ENCODE data around the gene CPTP.

CPTP gene

GRCh38 chr1:1292442-1292779 lies 32.2 kb upstream of the CPTP start:
- DNase-seq (ENCODE audit: low spot score), result no peak

- DNase-seq (ENCODE audit: low spot score), result no peak
Observed at GRCh38 chr1:1292851-1293250, 31.8 kb upstream of the CPTP start.

GRCh38 chr1:1293263-1294249 lies 31.0 kb upstream of the CPTP start:
- DNase-seq (ENCODE audit: low spot score), result no peak

GRCh38 chr1:1294250-1294890 lies 30.2 kb upstream of the CPTP start:
- DNase-seq (ENCODE audit: low spot score), result no peak

- DNase-seq (ENCODE audit: low spot score), result no peak
Observed at GRCh38 chr1:1295154-1295923, 29.3 kb upstream of the CPTP start.

DNA sequence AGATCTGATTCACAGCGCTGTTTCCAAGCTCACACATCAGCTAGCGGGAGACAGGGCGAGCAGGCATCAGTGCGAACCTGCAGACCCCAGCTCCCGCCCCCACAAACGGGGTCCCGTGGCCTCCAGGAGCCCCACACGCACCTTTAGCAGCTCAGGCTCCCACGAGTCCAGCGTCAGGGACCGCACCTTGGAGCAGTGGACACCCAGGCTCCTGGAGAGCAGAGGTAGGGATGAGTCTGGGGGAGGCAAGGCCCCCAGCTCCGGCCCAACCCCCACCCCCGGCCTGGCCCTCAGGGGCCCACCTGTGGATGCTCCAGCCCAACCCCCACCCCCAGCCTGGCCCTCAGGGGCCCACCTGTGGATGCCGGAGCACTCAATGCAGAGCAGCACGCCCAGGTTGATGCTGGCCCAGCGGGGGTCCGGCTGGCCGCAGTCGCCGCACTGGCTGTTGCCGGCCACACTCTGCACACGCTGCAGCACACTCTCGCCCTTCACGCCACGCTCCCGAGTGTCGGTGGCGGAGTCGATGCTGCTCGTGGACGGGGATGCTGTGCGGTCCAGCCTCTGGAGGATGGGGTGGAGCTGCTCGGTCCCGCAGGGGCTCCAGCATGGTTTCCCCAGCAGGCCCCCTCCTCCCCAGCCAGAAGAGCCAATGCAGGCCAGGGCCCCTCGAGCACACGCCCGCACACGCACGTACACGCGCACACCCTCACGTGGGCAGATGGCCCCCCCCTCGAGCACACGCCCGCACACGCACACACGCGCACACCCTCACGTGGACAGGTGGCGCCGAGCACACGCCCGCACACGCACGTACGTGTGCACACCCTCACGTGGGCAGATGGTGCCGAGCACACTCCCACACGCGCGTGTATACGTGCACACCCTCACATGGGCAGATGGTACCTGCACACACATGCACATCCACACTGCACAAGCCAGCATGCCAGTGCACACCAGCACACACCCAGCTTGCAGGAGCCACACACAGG lies 28.2 kb upstream of the CPTP start:
- no peak for DNase-seq (ENCODE audit: low spot score)

DNA sequence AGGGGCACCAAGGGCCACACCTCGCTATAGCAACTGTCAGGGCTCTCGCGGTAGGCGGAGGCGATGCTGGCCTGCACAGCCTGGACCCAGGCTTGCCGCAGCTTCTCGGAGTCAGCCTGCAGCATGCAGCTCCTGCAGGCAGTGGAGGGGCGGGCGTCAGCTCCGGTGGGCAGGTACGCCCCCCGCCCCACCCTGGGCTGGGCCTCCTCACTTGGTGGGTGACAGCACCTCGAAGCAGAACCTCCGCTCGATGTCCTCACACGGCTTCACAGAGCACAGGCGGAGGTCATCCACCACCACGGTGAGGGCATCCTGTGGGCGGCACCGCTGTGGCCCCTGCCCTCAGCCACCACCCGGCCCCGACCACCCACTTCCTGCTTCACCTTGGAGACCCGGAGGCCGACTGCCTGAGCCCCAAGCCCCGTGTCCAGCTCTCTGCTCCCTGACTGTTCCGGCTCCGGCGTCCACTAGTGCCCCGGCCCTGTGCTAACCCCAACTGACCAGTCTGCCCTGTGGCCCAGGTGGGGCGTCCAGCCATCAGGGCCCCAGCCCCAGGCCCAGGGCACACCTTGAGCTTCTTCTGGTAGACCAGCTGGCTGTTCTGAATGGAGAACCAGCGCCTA lies 26.7 kb upstream of the CPTP start:
- no peak for DNase-seq (ENCODE audit: low spot score)

- DNase-seq (ENCODE audit: low spot score), result no peak
Observed at GRCh38 chr1:1298861-1299685, 25.5 kb upstream of the CPTP start.

DNA sequence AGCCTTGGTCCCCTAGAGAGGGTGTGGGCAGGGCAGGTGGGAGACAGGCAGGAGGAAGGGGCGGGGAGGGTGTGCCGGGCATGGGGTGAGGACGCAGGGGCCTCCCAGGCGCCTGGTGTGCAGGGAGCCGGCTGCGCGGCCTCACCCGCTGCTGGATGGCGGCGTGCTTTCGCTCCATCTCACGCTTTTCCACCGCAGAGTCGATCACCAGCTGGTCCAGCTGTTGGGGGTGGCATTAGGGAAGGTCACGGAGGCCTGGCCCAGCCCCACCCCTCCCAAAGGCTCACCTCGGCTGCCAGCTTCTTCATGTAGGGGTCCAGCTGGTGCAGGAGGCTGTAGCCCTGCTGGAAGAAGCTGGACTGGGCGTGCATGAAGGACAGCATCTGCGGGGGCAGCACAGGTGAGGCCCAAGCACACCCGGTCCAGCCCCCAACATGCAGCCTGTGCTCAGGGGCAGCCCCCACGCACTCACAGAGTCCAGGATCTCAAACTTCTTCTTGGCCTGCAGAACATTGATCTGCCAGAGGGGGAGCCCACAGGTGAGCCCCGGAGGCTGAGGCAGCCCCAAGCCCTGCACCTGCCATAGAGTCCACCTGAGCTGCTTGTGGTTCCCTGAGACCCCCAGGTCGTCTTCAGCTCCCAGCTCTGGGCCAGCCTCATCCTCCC lies 24.8 kb upstream of the CPTP start:
- DNase-seq (ENCODE audit: low spot score), result no peak

DNA sequence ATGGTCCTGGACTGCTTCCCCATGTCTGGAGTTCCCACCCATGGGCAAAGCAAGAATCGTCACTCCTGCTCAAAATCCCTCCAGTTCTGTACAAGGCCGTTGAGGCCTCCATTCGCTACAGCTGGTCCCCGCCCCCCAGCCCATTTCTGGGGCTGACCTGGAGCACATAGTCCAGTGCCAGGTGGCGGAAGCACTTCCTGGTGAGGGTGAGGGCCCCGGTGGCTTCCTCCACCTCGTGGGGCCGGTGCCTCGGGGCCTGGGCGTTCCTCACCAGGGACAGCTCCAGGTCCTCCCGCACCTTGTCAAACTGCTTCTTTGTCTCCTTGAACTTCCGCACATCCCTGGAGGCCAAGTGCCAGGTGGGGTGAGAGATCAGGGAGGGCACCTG lies 24.3 kb upstream of the CPTP start:
- DNase-seq (ENCODE audit: low spot score), result no peak

DNA sequence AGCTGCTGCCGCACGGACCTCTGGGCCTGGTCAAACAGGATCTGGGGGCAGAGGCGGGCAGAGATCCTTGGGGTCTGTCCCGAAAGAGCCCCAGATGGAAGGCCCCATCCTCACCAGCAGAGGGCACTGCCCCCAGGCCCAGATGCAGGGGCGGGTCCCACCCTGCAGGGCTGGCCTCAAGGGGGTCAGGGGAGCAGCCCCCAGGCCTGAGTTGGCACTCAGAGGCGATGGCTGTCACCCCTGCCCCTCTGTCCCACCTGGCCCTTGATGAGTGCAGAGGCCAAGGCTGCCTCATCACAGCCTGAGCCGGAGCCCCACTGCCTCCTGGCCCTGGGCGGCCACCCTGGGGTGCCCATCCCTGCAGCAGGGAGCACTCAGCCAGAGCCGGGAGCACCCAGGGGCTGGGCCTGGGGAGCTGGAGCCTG lies 22.6 kb upstream of the CPTP start:
- no peak for DNase-seq (ENCODE audit: low spot score)

DNA sequence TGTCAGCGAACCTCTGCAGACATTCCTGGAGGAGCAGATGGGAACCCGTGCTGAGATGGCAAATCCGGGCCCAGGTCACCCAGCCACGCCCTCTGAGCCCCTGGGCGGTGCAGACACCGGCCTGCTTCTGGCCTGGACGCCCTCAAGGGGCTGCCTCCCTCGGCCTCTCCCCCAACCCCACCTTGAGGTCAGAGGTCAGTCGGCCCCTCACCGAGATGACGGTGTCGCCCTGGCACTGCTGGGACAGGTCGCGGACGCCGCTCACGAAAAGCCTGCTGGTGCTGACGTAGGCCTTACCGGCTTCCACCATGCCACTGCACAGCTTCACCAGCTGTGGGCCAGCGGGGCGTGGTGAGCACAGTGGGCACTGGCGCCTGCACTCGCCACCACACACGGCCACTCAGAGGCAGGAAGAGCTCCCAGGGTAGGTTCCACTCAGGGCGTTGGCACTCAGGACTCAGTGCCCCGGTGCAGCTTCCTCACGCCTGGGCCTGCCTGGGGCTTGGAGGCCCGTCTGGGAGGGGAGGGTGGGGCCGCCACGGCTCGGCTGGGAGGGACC lies 21.6 kb upstream of the CPTP start:
- DNase-seq (ENCODE audit: low spot score), result no peak

DNA sequence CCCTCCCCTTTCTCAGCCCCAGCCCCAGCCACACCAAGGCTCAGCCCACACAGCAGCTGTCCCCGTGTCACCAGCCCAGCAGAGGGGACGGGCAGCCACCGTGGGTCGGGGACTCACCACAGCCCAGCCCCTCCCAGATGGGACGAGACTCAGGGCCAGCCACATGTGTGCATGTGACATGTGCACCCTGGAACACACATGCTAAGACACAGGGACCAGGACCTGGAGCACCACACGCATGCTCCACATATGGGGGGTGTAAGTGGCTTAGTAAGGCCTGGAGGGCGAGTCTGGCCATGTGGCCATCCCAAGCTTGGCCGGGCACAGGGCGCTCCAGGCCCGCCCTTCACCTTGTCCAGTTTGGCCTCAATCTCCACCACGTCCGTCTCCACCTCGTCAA lies 20.9 kb upstream of the CPTP start:
- no peak for DNase-seq (ENCODE audit: low spot score)

GRCh38 chr1:1304331-1305299 lies 20.0 kb upstream of the CPTP start:
- DNase-seq (ENCODE audit: low spot score), result no peak

DNA sequence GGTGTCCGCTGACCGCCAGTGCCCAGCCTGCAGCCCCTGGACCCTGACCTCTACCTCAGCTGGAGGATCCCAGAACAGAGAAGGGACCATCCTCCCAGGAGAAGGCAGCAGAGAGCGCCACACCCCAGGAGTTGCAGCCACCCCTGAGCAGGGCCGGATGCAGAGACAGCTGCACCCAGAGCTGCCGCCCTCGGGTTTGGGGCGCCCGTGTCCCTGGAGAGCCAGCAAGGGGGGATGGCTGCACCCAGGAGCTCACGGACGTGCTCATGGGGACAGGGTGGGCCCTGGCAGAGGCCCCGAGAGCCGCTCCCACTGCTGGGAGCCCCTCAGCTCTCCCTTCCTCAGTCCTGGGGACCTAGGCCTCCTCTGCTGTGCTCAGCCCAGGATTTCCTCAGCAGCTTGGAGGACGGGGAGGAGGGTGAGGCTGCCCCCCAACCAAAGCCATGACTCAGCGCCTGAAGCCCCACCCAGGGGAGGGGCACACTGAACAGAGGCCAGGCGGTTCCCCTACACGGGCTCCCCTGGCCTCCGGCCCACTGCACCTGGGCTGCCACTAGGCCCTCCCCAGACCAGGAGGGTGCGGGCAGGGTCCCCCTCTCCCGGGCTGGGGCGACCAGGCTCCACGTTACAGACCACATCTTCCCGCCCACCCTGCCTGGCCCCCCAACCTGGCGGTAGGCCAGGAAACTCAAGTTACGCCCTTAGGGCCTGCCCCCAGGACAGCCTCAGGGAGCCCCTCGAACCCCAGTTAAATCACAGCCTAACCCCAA lies 19.1 kb upstream of the CPTP start:
- DNase-seq (ENCODE audit: low spot score), result peak; percentile 65

DNA sequence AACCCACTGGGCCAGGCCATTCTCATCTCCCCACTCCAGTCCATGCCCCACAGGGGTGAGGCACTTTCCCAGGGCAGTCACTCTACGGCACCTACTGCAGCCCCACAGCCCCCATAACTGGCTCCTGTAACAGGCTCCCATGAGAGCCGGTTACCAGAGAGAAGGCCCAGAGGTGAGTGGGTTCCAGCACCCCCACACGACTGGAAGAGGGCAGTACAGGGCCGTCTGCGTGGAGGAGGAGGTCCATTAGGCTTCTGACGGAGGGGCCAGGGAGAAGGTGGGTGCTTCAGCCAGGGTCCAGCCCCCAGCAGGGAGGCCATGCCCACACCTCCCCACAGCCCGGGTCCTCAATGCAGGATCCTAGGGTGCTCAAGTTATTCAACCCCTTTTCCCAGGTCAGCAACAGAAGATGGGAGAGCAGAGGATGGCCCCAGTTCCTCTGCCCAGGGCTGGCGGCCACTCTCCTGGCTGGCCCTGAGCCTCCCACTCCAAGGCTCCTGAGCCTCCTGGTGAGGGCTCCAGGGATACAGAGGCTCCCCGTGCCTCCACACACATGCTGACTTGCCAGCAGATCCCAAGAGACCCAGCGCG lies 18.4 kb upstream of the CPTP start:
- DNase-seq (ENCODE audit: low spot score), result no peak

Data from hematopoietic multipotent progenitor cell treated with erythropoietin and hydrocortisone succinate and interleukin-3 and kit ligand, for 17 days (in vitro differentiated cells).